Osteoblast (primary cell): ENCODE results near the gene KIAA1217. TPM values are rescaled to one million over a fixed set of nuclear protein-coding genes. Genes with fewer than 3 reads are reported as not detected.

Experiments used
- DNase-seq: peaks from one replicate; pipeline ENCODE4 v3.0.0; 2011; ENCODE audit warnings: low spot score, mixed read lengths; ENCODE audit not compliant: insufficient read length; ENCODE audit errors: missing footprints
- H2AFZ ChIP-seq: 2 replicates; pipeline ENCODE4 v1.6.0; 2011; ENCODE audit warnings: mild to moderate bottlenecking, low read length
- H3K27ac ChIP-seq: 2 replicates; pipeline ENCODE4 v1.5.1; 2011; ENCODE audit warnings: mild to moderate bottlenecking, low read depth, low read length, moderate library complexity
- H3K27me3 ChIP-seq: 2 replicates; pipeline ENCODE4 v1.6.0; 2012; ENCODE audit warnings: mild to moderate bottlenecking, control low read depth, inconsistent platforms, low read length, moderate library complexity; ENCODE audit not compliant: insufficient read depth
- H3K36me3 ChIP-seq: 2 replicates; pipeline ENCODE4 v1.5.1; 2011; ENCODE audit warnings: mild to moderate bottlenecking, low read length, control low read depth, moderate library complexity; ENCODE audit not compliant: insufficient read depth
- H3K4me1 ChIP-seq: 2 replicates; pipeline ENCODE4 v1.5.1; 2011; ENCODE audit warnings: mild to moderate bottlenecking, low read length, control low read depth, moderate library complexity; ENCODE audit not compliant: insufficient read depth
- H3K4me2 ChIP-seq: 2 replicates; pipeline ENCODE4 v1.6.0; 2011; ENCODE audit warnings: mild to moderate bottlenecking, low read length; ENCODE audit not compliant: insufficient read depth
- H3K4me3 ChIP-seq: fragments of 200-600 bp; sonication (generic); 3 replicates; pipeline ENCODE4 v1.5.1; 2012; ENCODE audit warnings: mild to moderate bottlenecking, low read length, inconsistent platforms; ENCODE audit not compliant: insufficient read depth
- H3K79me2 ChIP-seq: 2 replicates; pipeline ENCODE4 v1.6.0; 2012; ENCODE audit warnings: mild to moderate bottlenecking, low read length, control low read depth, inconsistent platforms; ENCODE audit not compliant: insufficient read depth
- H3K9me3 ChIP-seq: 2 replicates; pipeline ENCODE4 v1.5.1; 2011; ENCODE audit warnings: low read depth, low read length, control low read depth
- H4K20me1 ChIP-seq: 2 replicates; pipeline ENCODE4 v1.6.0; 2012; ENCODE audit warnings: mild to moderate bottlenecking, low read length, control low read depth; ENCODE audit not compliant: insufficient read depth
- CTCF ChIP-seq: IDR thresholded peaks from 2 replicates; pipeline ENCODE4 v1.5.1; 2011; ENCODE audit warnings: mild to moderate bottlenecking, low read depth, low read length, moderate library complexity; ENCODE audit errors: extremely low read depth
- total RNA-seq: library from RNA; depleted of rRNA; stranded (reverse); fragments of >200 nt; gene quantifications from 2 replicates; pipeline ENCODE4 v1.2.3, GENCODE V29; 2012

The KIAA1217 gene
- total RNA-seq, 1 donor, result 51.0 TPM

- Histone ChIP-seq H3K4me3 (no peak overlapping the region), H3K27ac (no peak overlapping the region), H4K20me1 (no peaks in the 10 kb centered on the region), H3K27me3 (peaks cover 5% of the 10 kb centered on the region), H3K36me3 (no peaks in the 10 kb centered on the region), H2AFZ (no peak overlapping the region), H3K79me2 (no peaks in the 10 kb centered on the region), H3K9me3 (no peaks in the 10 kb centered on the region), H3K4me2 (no peak overlapping the region), H3K4me1 (no peaks in the 10 kb centered on the region)
- TF ChIP-seq CTCF, result no peak
- DNase-seq, result no peak
Measured at GRCh38 chr10:24405635-24406034, 196.7 kb downstream of the KIAA1217 start.

DNA sequence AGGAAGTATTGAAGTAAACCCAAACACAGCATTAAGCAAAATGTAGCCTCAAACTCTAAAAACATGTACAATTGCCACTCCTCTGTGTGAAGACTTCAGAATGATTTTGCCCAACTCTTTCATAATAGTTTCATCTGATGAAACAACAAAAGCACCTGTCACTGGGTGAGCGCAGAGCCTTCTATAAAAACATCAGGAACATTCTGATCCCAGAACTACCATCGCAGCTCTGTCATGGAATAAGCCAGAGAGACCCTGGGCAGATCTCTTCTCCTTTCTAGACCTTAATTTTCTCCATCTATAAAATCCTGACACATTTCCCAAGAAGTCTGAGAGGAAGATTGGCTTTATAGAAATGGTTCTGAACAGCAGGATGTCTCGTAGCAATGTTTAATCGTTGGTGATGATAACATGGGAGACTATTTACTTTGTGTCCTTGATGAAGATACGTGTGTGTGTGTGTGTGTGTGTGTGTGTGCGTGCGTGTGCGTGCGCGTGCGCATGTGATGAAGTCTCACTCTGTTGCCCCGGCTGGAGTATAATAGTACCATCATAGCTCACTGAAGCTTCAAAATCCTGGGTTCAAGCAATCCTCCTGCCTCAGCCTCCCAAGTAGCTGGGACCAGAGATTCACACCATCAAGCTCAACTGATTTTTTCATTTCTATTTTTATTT, 198.0 kb downstream of the KIAA1217 start:
- Histone ChIP-seq H3K4me1 (no peaks in the 10 kb centered on the region), H3K36me3 (no peaks in the 10 kb centered on the region), H3K27ac (no peak overlapping the region), H4K20me1 (no peaks in the 10 kb centered on the region), H3K79me2 (no peaks in the 10 kb centered on the region), H3K9me3 (no peaks in the 10 kb centered on the region), H2AFZ (no peak overlapping the region), H3K27me3 (peaks cover 4% of the 10 kb centered on the region), H3K4me2 (no peak overlapping the region), H3K4me3 (no peak overlapping the region)
- no peak for TF ChIP-seq CTCF
- no peak for DNase-seq

DNA sequence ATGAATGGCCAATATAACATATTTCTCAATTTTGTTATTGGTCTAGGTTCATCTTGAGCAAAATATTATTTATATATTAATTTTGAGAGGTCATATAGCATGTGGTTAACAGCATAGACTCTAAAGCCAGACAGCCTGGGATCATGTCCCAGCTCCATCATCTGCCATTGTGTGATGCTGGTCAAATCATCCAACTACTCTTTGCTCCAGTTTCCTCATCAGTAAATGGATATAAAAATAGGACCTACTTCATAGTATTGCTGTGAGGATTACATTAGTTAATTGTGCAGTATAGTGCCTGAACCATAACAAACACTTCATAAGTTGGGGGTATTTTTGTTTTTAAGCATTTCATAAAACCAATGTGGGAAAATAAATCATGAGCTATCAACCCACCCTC, 199.0 kb downstream of the KIAA1217 start:
- Histone ChIP-seq H3K4me3 (no peak overlapping the region), H3K9me3 (no peaks in the 10 kb centered on the region), H2AFZ (no peak overlapping the region), H3K27ac (no peak overlapping the region), H3K4me2 (no peak overlapping the region), H3K36me3 (no peaks in the 10 kb centered on the region), H4K20me1 (no peaks in the 10 kb centered on the region), H3K4me1 (no peaks in the 10 kb centered on the region), H3K79me2 (no peaks in the 10 kb centered on the region), H3K27me3 (peaks cover 4% of the 10 kb centered on the region)
- DNase-seq, result no peak
- no peak for TF ChIP-seq CTCF

- no peaks in the 10 kb centered on the region for H3K36me3 ChIP-seq
- TF ChIP-seq CTCF, result no peak
- H3K4me2 ChIP-seq, result no peak overlapping the region
- H3K9me3 ChIP-seq, result no peaks in the 10 kb centered on the region
- no peaks in the 10 kb centered on the region for H3K4me1 ChIP-seq
- no peak overlapping the region for H3K4me3 ChIP-seq
- H3K79me2 ChIP-seq, result no peaks in the 10 kb centered on the region
- no peak overlapping the region for H3K27ac ChIP-seq
- DNase-seq, result no peak
- H2AFZ ChIP-seq, result no peak overlapping the region
- H4K20me1 ChIP-seq, result no peaks in the 10 kb centered on the region
- peaks cover 4% of the 10 kb centered on the region for H3K27me3 ChIP-seq
Measured at GRCh38 chr10:24408365-24408764, 199.4 kb downstream of the KIAA1217 start.
